NCI-H146 treated with DMSO at 0.1 percent for 48 hours (cell line): ENCODE results near the gene APMAP.

Experiments used
- DNase-seq: peaks from one replicate; lab custom pipeline; 2025; ENCODE audit not compliant: unreplicated experiment; lab: John Stamatoyannopoulos, UW

Gene APMAP

GRCh38 chr20:24990810-24991252 lies 1.7 kb downstream of the APMAP start:
- DNase-seq, result no peak

DNA sequence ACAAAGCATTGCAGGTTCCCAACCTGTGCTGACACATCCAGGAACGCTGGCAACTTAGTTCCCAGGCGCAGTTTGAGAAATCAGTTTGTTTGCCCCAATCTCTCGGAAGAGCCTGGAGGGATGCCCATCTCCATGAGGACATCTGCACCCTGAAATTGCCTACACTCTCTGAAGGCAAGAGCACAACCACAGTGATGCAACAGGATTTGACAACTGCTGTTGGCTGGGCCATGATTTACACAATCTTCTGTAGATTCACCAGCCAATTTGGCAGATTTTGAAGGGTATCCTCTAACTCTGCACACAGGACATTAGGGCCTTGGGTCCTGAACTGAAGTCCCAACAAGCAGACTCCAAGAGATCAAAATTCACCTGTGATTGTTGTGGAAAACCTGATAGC lies 3.4 kb downstream of the APMAP start:
- no peak for DNase-seq

DNA sequence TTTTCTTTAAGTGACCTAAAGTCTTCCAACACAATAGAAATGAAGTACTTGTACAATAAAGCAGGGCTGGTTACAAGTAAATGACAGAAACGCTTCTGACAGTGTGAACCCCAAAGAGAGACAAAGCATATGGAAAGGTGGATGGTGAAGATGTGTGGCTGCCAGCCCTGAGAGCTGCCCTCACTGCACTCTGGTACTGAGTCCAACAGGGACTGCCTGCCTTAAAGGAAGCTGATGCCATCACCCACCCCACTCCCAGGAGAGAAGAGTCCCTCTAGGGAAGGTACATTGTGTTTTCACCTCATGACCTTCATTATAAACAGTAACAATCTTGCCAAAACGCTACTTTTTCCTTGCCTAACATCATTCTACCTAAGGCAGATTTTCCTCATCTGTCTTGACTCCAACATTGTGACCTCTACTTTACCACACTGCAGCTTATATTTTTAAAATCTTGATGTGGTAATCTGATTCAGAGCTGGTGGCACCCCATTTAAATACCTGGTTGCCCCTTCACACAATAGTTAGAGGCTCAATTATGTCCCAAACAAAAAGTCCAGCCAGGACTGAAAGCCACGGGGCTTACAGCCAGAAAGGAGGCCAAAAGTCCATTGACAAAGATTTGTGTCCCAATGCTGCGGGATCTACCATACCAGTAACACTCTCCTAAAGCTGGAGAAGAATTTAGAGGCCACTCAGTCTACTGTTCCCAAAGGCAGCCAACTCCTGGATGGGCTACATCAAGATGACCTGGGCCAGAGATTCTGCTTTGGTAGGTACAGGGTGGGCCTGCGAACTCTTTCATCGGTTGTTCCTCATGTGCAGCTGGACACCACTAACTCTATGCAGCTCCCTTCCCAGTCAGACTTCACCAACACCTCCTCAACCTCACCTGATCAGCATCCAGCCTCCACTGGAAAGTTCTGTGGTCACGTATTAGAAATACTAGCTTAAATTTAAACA lies 4.4 kb downstream of the APMAP start:
- no peak for DNase-seq

DNA sequence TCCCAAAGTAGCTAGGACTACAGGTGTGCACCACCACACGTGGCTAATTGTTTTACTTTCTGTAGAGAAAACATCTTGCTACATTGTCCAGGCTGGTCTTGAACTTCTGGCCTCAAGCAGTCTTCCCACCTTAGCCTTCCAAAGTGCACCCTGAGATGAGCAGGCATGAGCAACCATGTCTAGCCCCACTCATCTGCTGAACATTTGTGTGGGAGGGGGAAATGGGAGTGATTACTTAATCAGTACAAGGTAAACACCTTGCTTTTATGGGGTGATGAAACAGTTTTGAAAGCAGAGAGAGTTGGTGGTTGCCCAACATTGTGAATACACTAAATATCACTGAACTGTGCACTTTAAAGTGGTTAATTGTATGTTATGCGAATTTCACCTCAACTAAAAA lies 5.3 kb downstream of the APMAP start:
- DNase-seq, result no peak

- DNase-seq, result no peak
Measured at GRCh38 chr20:24986436-24987015, 6.0 kb downstream of the APMAP start.

DNA sequence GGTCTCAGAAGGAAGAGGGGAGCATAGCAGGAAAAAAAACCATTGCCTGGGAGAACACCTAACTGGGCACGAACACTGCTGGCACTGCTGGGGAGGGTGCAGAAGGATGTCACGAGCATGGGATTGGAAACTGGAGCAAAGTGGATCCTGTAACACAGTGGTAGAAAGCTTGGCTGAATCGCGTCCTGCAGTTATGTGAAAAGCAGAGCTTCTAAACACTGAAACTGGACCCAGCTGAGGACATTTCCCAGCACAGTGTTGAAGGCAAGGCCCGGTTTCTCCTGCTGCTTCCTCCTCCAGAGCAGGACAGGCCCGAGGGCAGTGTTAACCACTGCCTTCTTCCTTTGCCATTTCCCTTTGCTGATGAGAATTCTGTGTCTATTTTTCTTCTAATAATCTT lies 6.7 kb downstream of the APMAP start:
- no peak for DNase-seq

GRCh38 chr20:24984961-24985640 lies 7.5 kb downstream of the APMAP start:
- no peak for DNase-seq

DNA sequence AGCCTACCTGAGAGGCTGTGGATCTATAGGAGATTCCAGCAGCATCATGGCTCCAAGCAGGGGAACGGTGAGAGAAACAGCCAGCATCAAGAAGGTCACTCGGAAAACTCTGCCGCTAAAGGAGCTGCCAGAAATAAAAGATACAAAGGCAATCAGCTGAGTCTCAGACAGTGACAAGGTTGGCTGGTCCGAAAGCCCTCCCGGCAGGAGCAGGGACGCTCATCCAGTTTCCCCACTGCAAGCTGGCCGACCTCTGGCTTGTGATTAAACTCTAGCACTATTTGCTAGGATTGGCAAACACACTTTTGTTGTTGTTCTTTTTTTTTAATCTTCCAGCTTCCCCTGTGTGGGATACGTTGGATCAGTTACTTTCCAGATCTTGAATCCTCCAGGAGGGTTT lies 8.7 kb downstream of the APMAP start:
- no peak for DNase-seq

DNA sequence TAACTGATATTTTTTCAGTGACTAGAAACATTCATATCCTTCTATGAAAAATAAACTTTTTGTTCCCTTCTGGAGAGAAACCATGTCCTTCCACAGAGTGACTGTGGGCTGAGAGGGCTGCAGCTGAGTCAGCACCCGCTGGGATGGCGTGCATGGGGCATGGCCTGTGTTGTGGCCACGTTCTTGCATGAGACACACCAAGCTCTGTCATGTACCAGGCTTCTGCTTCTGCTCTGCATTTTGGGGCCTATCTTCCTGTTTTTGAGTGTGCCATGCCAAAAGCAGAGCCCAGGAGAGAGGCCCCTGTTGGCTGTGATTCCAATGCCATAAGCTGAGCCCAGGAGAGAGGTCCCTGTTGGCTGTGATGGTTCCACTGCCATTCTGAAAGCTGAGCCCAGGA lies 10.8 kb downstream of the APMAP start:
- no peak for DNase-seq

DNA sequence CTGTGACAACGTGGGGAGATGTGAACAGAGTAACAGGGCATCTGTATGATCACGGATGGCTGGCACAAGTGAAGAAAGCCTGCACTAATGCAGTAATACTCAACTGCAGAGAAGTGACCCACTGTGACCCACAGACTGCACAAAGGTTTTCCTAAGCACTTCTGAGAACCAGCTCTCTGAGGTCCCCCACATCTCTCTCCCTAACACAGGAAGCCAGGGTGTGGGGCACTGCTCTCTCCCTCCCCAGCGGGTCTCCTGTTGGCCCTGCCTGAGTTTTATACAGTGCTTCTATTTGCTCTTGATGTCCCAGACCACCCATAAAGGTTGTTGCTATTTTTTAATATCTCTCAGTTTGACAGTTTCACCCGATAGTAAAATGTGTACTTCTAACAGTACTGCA lies 11.3 kb downstream of the APMAP start:
- no peak for DNase-seq

DNA sequence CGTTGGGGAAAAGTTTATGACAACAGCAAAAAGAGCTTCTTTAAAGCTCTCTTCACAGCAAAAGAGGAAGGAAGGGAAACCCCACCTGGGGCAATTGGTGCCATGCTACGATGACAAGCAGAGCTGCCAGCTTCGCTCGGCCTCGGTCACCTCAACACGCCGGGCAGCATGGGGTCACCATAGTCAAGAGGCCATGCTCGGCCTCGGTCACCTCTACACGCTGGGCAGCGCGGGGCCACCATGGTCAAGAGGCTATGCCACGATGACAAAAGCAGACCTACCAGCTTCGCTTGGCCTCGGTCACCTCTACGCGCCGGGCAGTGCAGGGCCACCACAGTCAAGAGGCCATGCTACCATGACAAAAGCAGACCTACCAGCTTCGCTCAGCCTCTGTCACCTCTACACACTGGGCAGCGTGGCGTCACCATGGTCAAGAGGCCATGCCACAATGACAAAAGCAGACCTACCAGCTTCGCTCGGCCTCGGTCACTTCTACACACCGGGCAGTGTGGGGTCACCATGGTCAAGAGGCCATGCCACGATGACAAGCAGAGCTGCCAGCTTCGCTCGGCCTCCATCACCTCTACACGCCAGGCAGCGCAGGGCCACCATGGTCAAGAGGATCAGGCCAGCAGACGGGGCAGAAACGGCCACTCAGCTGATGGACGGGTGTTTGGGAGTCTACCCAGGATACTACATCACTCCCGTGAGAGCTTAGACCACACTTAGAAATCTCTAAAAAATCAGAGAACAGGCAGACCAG lies 12.1 kb downstream of the APMAP start:
- no peak for DNase-seq

GRCh38 chr20:24979036-24979960 lies 13.3 kb downstream of the APMAP start:
- no peak for DNase-seq

- no peak for DNase-seq
Measured at GRCh38 chr20:24978513-24978912, 14.0 kb downstream of the APMAP start.

- no peak for DNase-seq
Measured at GRCh38 chr20:24977797-24978196, 14.8 kb downstream of the APMAP start.

GRCh38 chr20:24977336-24977735 lies 15.2 kb downstream of the APMAP start:
- no peak for DNase-seq

- DNase-seq, result no peak
Measured at GRCh38 chr20:24972341-24972740, 20.2 kb downstream of the APMAP start.

- DNase-seq, result no peak
Measured at GRCh38 chr20:24971376-24972101, 21.0 kb downstream of the APMAP start.

DNA sequence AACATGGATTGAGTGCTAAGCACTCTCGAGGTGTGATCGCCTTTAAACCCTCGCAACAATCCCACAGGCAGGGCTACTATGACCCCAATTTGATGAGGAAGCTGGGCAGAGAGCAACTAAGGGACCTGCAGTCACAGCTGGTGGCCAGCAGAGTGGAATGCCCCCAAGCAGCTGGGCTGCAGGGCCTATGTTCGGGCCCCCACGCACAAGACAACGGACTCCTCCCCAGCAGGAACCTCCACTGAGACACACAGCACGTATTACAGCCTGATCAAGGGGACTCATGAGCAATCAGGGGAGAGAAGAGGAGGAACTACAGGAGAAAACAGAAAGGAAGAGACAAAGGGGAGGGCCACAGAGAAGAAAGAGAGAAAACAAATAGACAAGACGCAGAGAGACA lies 21.8 kb downstream of the APMAP start:
- no peak for DNase-seq

DNA sequence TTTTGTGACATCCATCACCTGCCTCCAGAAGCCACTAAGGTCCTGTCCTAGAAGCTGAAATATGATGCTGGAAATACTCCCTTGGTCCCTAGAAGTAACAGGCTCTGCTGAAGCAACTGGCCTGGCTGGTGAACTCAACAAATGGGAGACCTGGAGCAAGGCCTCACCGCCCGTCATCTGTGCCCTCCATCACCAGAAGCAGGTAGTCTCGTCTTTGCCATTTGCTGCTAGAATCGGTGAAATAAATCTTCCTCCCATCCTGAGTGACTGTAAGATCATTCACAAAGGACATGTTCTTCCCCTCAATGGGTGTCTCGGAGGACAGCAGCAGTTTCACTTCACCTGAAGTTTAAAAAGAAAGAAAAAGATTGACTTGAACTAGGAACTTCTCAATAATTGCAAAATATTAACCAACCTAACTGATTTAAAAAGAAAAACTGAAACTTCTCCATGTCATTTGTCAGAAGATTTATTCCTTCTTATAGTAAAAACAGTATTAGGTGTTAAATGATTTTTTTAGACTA lies 22.5 kb downstream of the APMAP start:
- DNase-seq, result no peak
